Type B pancreatic cell (in vitro differentiated cells): ENCODE data around the gene ADAM19. TPM values are rescaled to one million over a fixed set of nuclear protein-coding genes. Genes with fewer than 3 reads are reported as not detected.

ENCODE experiments used
- DNase-seq: peaks from one replicate; pipeline ENCODE4 v3.0.0; 2021; ENCODE audit warnings: mixed read lengths; ENCODE audit not compliant: unreplicated experiment; ENCODE audit errors: extremely low spot score
- H3K27ac Mint-ChIP-seq: 2 replicates; pipeline ENCODE4 v1.8.0; 2021; ENCODE audit warnings: mild to moderate bottlenecking, mixed read lengths
- H3K27me3 Mint-ChIP-seq: 2 replicates; pipeline ENCODE4 v1.8.0; 2021; ENCODE audit warnings: mixed read lengths
- H3K36me3 Mint-ChIP-seq: 2 replicates; pipeline ENCODE4 v1.8.0; 2021; ENCODE audit warnings: mixed read lengths
- H3K4me1 Mint-ChIP-seq: one replicate; pipeline ENCODE4 v1.8.0; 2021; ENCODE audit warnings: mixed read lengths; ENCODE audit not compliant: unreplicated experiment
- H3K4me3 Mint-ChIP-seq: 2 replicates; pipeline ENCODE4 v1.8.0; 2021; ENCODE audit warnings: mild to moderate bottlenecking, mixed read lengths
- H3K9me3 Mint-ChIP-seq: 2 replicates; pipeline ENCODE4 v1.8.0; 2021; ENCODE audit warnings: mixed read lengths
- CTCF ChIP-seq: fragments of 200-600 bp; sonication (generic); conservative IDR thresholded peaks from 2 replicates; pipeline ENCODE4 v1.5.0; 2021; ENCODE audit warnings: antibody characterized with exemption, mild to moderate bottlenecking
- total RNA-seq: library from RNA; stranded (reverse); gene quantifications from 2 replicates; pipeline ENCODE4 v1.2.1, GENCODE V29; 2021; ENCODE audit warnings: low replicate concordance

Gene ADAM19
- total RNA-seq, 1 donor from 2014 or later, result 15.8 TPM

DNA sequence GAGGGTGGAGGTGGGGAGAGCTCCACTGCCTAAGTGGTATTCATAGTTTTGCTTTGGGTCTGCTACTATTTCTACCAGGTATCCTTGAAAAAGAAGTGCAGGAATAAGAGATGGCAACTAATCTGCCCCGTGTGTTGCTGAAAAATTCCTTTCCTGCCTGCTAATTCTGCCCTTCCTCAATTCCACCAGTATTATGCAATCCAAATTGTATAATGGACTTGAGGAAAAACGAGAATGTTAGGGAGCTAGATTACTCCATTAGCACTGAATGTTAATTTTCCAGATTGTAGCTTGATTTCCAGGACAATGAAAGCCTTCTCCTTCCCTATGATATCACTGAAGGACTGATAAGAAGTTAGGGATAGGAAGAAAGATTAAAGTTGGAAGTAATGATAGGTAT is 16.9 kb downstream of the ADAM19 start:
- peaks cover 37% of the 10 kb centered on the region for H3K4me1 Mint-ChIP-seq
- H3K36me3 Mint-ChIP-seq, result peaks cover 7% of the 10 kb centered on the region
- H3K9me3 Mint-ChIP-seq, result peaks cover 4% of the 10 kb centered on the region
- TF ChIP-seq CTCF, result no peak
- DNase-seq, result no peak
- no peak overlapping the region for H3K4me3 Mint-ChIP-seq
- peaks cover 4% of the 10 kb centered on the region for H3K27me3 Mint-ChIP-seq
- H3K27ac Mint-ChIP-seq, result peak overlapping the region; percentile 90

- no peak for TF ChIP-seq CTCF
- peak overlapping the region; percentile 28 for H3K4me3 Mint-ChIP-seq
- H3K27ac Mint-ChIP-seq, result peak overlapping the region; percentile 90
Measured at GRCh38 chr5:157558041-157558595, 17.5 kb downstream of the ADAM19 start.

DNA sequence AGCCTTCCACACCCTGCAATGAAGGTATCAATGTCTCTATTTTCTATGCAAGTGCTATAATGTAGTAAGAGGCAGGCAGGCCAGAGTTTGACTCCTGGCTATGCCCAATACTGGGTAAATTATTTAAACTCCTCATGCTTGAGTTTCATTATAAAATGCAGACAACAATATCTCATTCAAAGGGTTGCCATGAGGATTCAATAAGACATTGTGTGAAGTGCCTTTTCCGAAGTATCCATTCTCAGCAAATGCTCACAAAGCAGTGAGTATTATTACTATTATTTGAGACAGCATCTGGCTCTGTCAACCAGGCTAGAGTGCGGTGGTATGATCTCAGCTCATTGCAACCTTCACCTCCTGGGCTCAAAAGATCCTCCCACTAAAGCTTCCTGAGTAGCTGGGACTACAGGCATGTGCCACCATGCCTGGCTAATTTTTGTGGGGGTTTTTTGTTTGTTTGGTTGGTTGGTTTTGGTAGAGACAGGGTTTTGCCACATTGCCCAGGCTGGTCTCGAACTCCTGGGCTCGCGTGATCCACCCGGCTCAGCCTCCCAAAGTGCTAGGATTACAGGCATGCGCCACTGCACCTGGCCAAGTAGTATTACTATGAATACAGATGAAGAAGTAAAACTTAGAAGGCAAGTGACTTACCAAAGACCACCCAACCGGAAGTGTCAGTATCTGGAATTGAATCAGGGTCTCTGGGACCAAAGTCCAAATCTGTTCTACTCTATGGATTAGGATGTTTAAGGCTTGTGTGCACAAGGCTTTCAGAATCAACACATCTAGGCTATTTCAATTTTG is 18.8 kb downstream of the ADAM19 start:
- H3K27me3 Mint-ChIP-seq, result no peaks in the 10 kb centered on the region
- no peak for TF ChIP-seq CTCF
- peaks cover 4% of the 10 kb centered on the region for H3K9me3 Mint-ChIP-seq
- peaks cover 3% of the 10 kb centered on the region for H3K36me3 Mint-ChIP-seq
- DNase-seq, result no peak
- H3K4me1 Mint-ChIP-seq, result peaks cover 26% of the 10 kb centered on the region
- H3K4me3 Mint-ChIP-seq, result no peak overlapping the region
- H3K27ac Mint-ChIP-seq, result no peak overlapping the region

More at GRCh38 chr5:157558041-157558595, 17.5 kb downstream of the ADAM19 start:
- Mint-ChIP-seq H3K36me3 (peaks cover 7% of the 10 kb centered on the region), H3K27me3 (peaks cover 4% of the 10 kb centered on the region), H3K4me1 (peaks cover 34% of the 10 kb centered on the region), H3K9me3 (peaks cover 4% of the 10 kb centered on the region)
- DNase-seq, result no peak

DNA sequence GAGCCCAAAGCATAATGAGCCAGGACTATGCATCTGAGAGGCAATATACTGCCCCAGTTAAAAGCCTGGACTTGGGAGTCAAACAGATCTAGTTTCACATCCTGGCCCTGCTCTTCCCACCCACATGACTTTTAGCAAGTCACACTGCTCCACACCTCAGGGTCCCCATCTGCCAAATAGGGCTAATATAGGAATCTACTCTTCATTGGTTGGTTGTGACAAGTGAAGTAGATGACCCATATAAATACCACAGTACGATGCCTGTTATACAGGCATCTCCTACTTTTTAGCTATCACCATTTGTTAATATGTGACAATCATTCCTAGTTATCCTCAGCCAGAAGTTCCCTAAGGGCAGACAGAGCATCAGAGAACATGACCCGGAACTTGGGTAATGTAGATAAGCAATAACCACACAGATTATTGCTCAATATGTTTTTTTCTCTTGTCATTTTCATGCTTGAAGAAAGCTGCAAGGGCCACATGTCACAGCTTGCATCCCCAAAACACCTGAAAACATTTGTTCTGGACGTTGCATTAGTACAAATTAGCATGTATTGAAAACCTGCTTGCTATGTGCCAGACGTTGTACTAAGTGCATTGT is 20.4 kb downstream of the ADAM19 start:
- peaks cover 19% of the 10 kb centered on the region for H3K4me1 Mint-ChIP-seq
- no peaks in the 10 kb centered on the region for H3K27me3 Mint-ChIP-seq
- DNase-seq, result no peak
- peaks cover 3% of the 10 kb centered on the region for H3K36me3 Mint-ChIP-seq
- no peak for TF ChIP-seq CTCF
- no peak overlapping the region for H3K4me3 Mint-ChIP-seq
- peak overlapping the region; percentile 48 for H3K27ac Mint-ChIP-seq
- peaks cover 4% of the 10 kb centered on the region for H3K9me3 Mint-ChIP-seq

GRCh38 chr5:157554179-157555036 is 21.2 kb downstream of the ADAM19 start:
- no peak for DNase-seq
- Mint-ChIP-seq H3K4me1 (peaks cover 19% of the 10 kb centered on the region), H3K36me3 (peaks cover 3% of the 10 kb centered on the region), H3K9me3 (peaks cover 4% of the 10 kb centered on the region), H3K27ac (no peak overlapping the region), H3K27me3 (no peaks in the 10 kb centered on the region), H3K4me3 (no peak overlapping the region)
- no peak for TF ChIP-seq CTCF
